ENCODE results near the gene STON2.

DNA sequence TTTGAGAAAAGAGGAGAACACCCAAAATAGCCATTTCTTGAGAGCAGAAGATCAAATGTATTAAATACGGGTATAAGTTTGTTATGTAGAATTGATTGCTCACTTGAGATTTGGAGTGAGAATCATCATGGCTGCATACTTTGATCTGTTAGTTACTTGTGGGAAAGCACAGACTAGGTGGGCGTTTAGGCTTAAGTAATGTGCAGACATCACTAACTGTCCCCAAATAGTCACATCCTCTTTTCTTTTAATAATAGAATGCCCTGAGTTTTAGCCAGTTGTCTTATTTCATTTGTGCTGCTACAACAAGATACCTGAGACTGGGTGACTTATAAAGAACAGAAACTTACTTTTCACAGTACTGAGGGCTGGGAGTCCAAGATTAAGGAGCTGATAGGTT, 165.0 kb downstream of the STON2 start:
- TF ChIP-seq EZH2 (IDR thresholded peaks at IDR 0.05; ENCODE audit: low read depth) (no peak), CTCF (conservative IDR thresholded peaks at IDR 0.05) (no peak)
